K562 (cell line): Measurements from ENCODE around the gene KRTAP4-3.
"Not testable (repeated sequence)": the region's sequence is repeated elsewhere in the genome, so short reads cannot be mapped to it uniquely, and the experiment has no call there.

Experiments used
- BHLHE40 ChIP-seq: IDR thresholded peaks from 2 replicates; pipeline ENCODE4 v1.6.1; 2011; ENCODE audit warnings: low read length, improper control_type of control experiment
- CBX1 ChIP-seq: sonication (generic); IDR thresholded peaks from 2 replicates; pipeline ENCODE4 v1.6.1; 2016; ENCODE audit warnings: antibody characterized with exemption, low read depth, mild to moderate bottlenecking
- EHMT2 ChIP-seq: fragments of 450-650 bp; IDR thresholded peaks from 2 replicates; pipeline ENCODE4 v1.6.1; 2018; ENCODE audit warnings: antibody characterized with exemption
- ELF2 ChIP-seq: fragments of 250-450 bp; sonication (Bioruptor Pico); IDR thresholded peaks from 2 replicates; pipeline ENCODE4 v1.5.0; 2021; ENCODE audit warnings: mild to moderate bottlenecking
- FOXA1 ChIP-seq: fragments of 450-650 bp; IDR thresholded peaks from 2 replicates; pipeline ENCODE4 v1.6.1; 2016; ENCODE audit warnings: mild to moderate bottlenecking, borderline replicate concordance
- HCFC1 ChIP-seq: IDR thresholded peaks from 2 replicates; pipeline ENCODE4 v1.6.1; 2012; ENCODE audit warnings: low read depth, low read length, improper control_type of control experiment
- PHB2 ChIP-seq: fragments of 450-650 bp; IDR thresholded peaks from 2 replicates; pipeline ENCODE4 v1.6.1; 2017; ENCODE audit warnings: low read depth
- REST ChIP-seq, 2 experiments: fragments of 450-650 bp; formaldehyde crosslinking in 1 of 2; IDR thresholded peaks; 2 replicates each; pipeline versions ENCODE4 v1.4.0 to v1.6.1; 2014 to 2020; ENCODE audit warnings: mild to moderate bottlenecking in 2 of 2, borderline replicate concordance in 1 of 2, low read depth in 1 of 2
- RFX1 ChIP-seq: fragments of 450-650 bp; IDR thresholded peaks from 2 replicates; pipeline ENCODE4 v1.6.1; 2016; ENCODE audit warnings: mild to moderate bottlenecking, moderate library complexity
- SAFB ChIP-seq: fragments of 200-400 bp; formaldehyde crosslinking; IDR thresholded peaks from 2 replicates; pipeline ENCODE4 v1.6.1; 2017; ENCODE audit warnings: low read depth, low read length, borderline replicate concordance
- SMAD3 ChIP-seq: fragments of 450-650 bp; formaldehyde crosslinking; conservative IDR thresholded peaks from 2 replicates; pipeline ENCODE4 v1.4.0; 2020; ENCODE audit warnings: mild to moderate bottlenecking
- ZNF398 ChIP-seq: fragments of 250-450 bp; sonication (Bioruptor Pico); IDR thresholded peaks from 2 replicates; pipeline ENCODE4 v1.8.0; 2021; ENCODE audit warnings: moderate library complexity, mild to moderate bottlenecking, inconsistent platforms

GRCh38 chr17:41123991-41124371 lies 44.0 kb downstream of the KRTAP4-3 start, which contains the start of gene KRTAP4-12:
- TF ChIP-seq ZNF398 (CRISPR knock-in tag); SMAD3 (CRISPR knock-in tag); SAFB; HCFC1; REST (IDR thresholded peaks at IDR 0.05; ENCODE audit: borderline replicate concordance); REST (CRISPR knock-in tag; IDR thresholded peaks at IDR 0.05; ENCODE audit: low read depth); BHLHE40; CBX1; ELF2; EHMT2; RFX1; PHB2; FOXA1: not testable (repeated sequence)
